ENCODE data around the gene ADAMTSL4.

DNA sequence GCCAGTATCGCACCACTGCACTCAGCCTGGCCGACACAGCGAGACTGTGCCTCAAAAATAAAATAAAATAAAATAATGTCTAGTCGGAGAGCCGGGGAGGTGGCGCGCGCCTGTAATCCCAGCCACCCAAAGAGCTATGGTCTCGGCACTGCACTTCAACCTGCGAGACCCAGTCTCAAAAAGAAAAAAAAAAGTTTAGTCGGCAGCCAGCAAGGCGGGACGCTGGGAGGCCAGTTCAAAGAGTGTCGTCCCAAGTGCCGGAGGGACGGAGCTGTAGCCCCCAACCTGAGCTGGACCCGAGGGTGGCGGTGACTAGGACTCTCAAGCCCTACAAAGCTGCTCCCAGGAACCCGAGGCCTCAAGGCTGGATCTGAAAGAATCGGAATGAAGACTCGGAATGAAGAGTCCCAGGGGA is 34.3 kb upstream of the ADAMTSL4 start:
- TF ChIP-seq, protein P1, sequence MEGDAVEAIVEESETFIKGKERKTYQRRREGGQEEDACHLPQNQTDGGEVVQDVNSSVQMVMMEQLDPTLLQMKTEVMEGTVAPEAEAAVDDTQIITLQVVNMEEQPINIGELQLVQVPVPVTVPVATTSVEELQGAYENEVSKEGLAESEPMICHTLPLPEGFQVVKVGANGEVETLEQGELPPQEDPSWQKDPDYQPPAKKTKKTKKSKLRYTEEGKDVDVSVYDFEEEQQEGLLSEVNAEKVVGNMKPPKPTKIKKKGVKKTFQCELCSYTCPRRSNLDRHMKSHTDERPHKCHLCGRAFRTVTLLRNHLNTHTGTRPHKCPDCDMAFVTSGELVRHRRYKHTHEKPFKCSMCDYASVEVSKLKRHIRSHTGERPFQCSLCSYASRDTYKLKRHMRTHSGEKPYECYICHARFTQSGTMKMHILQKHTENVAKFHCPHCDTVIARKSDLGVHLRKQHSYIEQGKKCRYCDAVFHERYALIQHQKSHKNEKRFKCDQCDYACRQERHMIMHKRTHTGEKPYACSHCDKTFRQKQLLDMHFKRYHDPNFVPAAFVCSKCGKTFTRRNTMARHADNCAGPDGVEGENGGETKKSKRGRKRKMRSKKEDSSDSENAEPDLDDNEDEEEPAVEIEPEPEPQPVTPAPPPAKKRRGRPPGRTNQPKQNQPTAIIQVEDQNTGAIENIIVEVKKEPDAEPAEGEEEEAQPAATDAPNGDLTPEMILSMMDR (IDR thresholded peaks at IDR 0.05) = no peak
- TF ChIP-seq POLR2A (IDR thresholded peaks at IDR 0.05) = no peak
